GM19193 (cell line): ENCODE data around the gene GNG10.

Experiments
- POLR2A ChIP-seq: IDR thresholded peaks from 4 replicates; pipeline ENCODE4 v1.6.1; 2011; ENCODE audit not compliant: insufficient read depth, insufficient read length; ENCODE audit errors: extremely low read depth

The GNG10 gene

DNA sequence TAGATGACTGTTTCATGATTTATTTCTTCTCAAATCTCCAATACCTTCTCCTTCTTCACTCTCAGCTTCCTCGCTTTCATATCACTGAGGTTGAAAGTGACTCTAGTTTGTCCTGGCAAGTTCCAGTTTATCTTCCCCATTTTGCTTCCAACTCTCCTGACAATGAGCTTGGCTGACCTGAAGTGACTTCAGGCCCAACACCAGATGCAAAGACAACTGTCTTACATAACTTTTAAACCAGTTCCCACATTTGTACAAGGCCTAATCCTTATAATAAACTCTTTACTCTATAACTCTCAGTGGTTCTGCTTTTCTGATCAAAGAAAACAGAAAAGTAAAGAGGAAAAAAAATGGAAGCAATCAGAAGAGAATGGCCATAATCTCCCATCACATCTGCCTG lies 22.0 kb downstream of the GNG10 start:
- TF ChIP-seq POLR2A = no peak

DNA sequence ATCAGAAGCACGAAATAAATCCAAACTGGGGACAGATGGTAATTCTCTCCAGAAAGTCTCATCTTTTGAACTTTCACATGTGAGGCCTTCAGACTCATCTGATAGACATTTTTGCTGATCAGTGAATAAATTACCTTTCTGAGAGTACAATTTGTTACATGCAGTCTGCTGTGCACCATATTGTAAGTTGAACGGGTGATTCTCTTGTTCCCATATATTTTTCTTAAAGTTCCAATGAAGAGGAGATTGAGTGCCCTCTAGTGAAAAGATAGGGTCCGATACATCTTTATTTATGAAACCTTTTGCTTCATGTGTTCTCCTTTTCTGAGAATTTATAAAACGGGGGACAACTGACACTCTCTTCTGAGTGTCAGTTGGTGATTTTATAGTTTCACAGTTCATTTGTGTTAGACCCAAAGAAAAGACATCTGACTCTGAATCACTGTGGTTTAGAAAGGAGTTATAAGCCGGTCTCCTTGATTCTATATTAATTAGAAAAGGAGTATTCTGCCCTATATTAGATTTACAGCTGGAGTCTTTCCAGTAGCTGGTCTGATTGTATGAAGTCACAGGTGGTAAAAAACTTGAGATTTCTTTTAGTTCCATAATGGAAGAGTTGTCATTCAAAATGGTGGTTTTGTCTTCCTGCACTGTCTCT lies 30.4 kb downstream of the GNG10 start:
- no peak for TF ChIP-seq POLR2A

DNA sequence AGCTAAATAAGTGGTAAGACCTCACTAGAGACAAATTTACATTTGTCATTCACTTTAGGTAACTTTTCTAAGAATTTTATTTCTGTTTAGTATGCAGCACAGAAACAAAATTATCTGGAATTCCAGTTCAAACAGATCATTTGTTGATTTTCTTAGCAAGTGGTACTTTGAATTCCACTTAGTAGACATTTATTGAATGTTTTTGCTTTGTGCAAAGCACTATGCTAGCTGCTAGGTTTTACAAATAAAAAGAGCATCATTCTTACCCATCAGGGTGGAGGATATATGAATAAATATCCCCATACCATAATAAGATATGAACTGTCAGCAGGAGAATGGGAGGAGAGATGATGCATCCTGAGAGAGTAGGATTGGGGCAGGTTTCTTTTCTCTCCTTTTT lies 35.4 kb downstream of the GNG10 start:
- no peak for TF ChIP-seq POLR2A

DNA sequence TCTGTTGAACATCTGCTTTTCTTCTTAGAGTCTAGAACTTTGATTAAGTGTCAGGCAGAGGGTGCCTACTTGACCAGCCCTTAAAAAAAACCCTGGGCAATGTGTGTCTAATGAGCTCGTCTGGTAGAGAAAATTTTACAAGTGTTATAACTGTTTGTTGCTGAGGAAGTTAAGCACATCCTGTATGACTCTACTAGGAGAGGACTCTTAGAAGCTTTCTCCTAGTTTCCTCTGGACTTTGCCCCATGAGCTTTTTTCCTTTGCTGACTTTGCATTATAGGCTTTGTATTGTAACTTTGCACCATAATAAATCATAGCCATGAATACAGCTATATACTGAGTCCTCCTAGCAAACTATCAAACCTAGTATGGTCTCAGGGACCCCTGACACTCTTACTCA lies 39.4 kb downstream of the GNG10 start:
- no peak for TF ChIP-seq POLR2A

DNA sequence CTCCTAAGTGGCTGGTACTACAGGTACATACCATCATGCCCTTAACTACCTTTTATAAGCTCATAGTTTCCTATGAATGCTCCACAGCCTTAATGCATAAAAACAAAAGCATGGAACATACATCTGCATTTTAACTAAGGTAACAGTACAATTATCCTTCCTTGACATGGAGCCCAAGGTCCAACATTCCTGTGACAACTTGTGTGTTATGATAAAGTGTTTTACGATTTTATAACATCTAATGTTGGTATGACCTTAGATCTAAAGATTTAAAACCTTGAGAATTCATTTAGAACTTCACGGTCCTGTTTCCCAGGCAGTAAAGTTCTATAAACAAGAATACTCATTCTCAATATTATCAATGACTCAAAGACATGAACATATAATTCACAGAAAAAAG lies 43.1 kb downstream of the GNG10 start:
- no peak for TF ChIP-seq POLR2A

DNA sequence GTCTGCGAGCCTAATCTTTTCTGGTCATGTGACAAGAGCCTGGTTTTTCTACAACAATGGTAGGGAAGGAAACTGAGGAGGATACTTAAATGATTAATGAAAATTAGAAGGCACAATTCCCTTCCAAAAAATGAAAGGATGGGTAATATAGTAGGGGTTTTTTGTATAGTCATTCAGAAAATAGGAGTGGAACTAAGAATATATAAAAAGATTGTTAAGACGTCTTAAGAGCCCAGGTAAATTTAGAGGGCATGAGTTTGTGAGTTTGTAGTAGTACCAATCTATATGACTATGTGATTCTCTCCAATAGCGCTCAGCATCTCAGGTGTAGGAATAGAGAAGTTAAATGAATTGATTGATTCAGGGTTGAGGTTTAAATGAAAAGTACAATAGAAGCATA lies 50.1 kb downstream of the GNG10 start:
- TF ChIP-seq POLR2A = no peak

DNA sequence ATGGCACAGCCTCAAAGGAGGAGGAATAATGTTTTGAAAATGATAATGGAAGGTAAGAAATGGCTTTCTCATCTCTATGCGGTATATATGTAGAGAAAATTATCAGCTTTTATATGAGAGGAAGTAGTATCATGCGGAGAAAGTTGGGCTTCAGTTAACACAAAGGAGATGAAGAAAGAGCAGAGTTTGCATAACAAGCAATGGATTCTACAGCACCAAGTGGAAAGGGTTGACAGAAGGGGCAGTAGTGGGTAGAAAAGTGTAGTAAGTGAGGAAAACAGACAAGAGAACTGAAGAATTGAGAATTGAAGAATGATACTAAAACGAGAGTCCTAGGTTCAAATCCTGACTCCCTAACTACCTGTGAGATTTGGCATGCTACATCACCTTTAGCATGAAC lies 51.0 kb downstream of the GNG10 start:
- TF ChIP-seq POLR2A = no peak

DNA sequence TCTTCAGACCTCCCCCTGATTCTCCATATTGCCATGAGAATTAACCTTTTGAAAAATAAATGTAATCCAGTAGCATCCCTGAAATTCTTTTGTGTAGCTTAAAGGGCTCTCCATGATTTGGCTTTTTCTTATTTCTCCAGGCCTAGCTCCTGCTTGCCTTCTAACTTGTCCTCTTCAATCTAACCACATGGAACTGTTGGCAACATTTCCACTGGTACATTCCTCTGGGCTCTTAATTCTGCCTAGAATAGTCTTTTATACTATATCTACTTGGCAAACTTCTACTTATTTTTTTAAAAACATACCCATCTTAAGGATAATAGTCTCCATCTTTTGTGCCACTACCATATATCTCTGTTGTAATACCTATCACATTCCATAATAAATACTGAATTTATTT lies 54.1 kb downstream of the GNG10 start:
- no peak for TF ChIP-seq POLR2A

DNA sequence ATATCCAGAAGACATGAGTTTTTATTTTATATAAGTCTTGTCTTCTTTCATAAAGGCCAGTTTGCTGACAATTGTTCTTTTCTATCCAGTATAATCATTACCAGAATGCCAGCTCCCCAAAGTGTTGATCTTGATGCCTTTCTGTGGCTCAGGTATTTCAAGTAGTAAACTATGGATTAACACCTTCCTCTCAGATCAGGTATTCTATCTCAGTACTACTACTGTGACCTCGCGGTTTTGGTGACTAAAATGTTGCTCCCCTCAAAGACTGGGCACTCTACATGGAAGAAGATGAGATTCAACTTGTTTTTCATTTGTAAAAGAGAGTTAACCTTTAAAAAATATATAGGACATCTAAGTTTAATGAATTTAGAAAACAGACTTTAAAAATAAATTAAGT lies 58.1 kb downstream of the GNG10 start:
- TF ChIP-seq POLR2A = no peak
